IMR-90 (cell line): ENCODE data around the gene CAND2. TPM values are rescaled to one million over a fixed set of nuclear protein-coding genes. Genes with fewer than 3 reads are reported as not detected.

Source experiments
- ATAC-seq: fragments of 200-7000 bp; cut with Tn5 transposase; 2 replicates; pipeline ENCODE4 v1.9.1; 2020; ENCODE audit warnings: low read depth, mild to moderate bottlenecking, moderate library complexity
- BruUV-seq: library from RNA; stranded (reverse); fragments of 400-500 nt; replicated peaks from 2 replicates; lab custom pipeline; 2021; lab: Mats Ljungman, UMichigan
- CTCF ChIA-PET: fragments of 300-600 bp; formaldehyde crosslinking; extraction: SDS; loops from one replicate; lab custom pipeline; 2021; ENCODE audit warnings: antibody characterized with exemption; lab: Yijun Ruan, JAX
- POLR2A ChIA-PET: fragments of 300-600 bp; sonication (Branson Sonifier 250); formaldehyde crosslinking; loops from one replicate; lab custom pipeline; 2022; ENCODE audit warnings: antibody characterized with exemption; ENCODE audit not compliant: unreplicated experiment; lab: Charles Lee
- DNase-seq: peaks from one replicate; pipeline ENCODE4 v3.0.0; 2013
- H2AFZ ChIP-seq: replicated peaks from 2 replicates; pipeline ENCODE3; 2013; ENCODE audit warnings: low read length, mild to moderate bottlenecking; ENCODE audit not compliant: poor library complexity
- H2AK5ac ChIP-seq: 2 replicates; pipeline ENCODE4 v1.6.1; 2013; ENCODE audit warnings: low read depth, low read length, inconsistent platforms
- H2AK9ac ChIP-seq: replicated peaks from 2 replicates; pipeline ENCODE3; 2013; ENCODE audit warnings: mild to moderate bottlenecking, low read depth, low read length, moderate library complexity; ENCODE audit not compliant: poor library complexity
- H2BK120ac ChIP-seq: 2 replicates; pipeline ENCODE4 v1.6.1; 2013; ENCODE audit warnings: low read depth, low read length, inconsistent platforms
- H2BK15ac ChIP-seq: 3 replicates; pipeline ENCODE4 v1.6.1; 2013; ENCODE audit warnings: low read depth, low read length, inconsistent platforms
- H2BK20ac ChIP-seq: 2 replicates; pipeline ENCODE4 v1.6.1; 2013; ENCODE audit warnings: low read depth, mild to moderate bottlenecking, inconsistent platforms, low read length, moderate library complexity
- H2BK5ac ChIP-seq: 2 replicates; pipeline ENCODE4 v1.6.1; 2013; ENCODE audit warnings: mild to moderate bottlenecking, low read depth, low read length, inconsistent platforms; ENCODE audit not compliant: poor library complexity, severe bottlenecking
- H3K14ac ChIP-seq: replicated peaks from 2 replicates; pipeline ENCODE4 v1.6.1; 2013; ENCODE audit warnings: low read depth, low read length, inconsistent platforms
- H3K18ac ChIP-seq: 2 replicates; pipeline ENCODE4 v1.6.1; 2013; ENCODE audit warnings: low read depth, low read length, control low read depth
- H3K23ac ChIP-seq: 2 replicates; pipeline ENCODE4 v1.6.1; 2013; ENCODE audit warnings: low read depth, low read length, inconsistent platforms
- H3K27ac ChIP-seq: 2 replicates; pipeline ENCODE4 v1.5.1; 2013; ENCODE audit warnings: mild to moderate bottlenecking, control low read depth, low read length; ENCODE audit not compliant: insufficient read depth
- H3K27me3 ChIP-seq: 2 replicates; pipeline ENCODE4 v1.6.1; 2013; ENCODE audit warnings: low read length; ENCODE audit not compliant: control insufficient read depth, insufficient read depth
- H3K36me3 ChIP-seq: 2 replicates; pipeline ENCODE4 v1.6.1; 2013; ENCODE audit warnings: low read length, mixed read lengths; ENCODE audit not compliant: control insufficient read depth, insufficient read depth
- H3K4ac ChIP-seq: 2 replicates; pipeline ENCODE4 v1.6.1; 2013; ENCODE audit warnings: low read depth, low read length, inconsistent platforms
- H3K4me1 ChIP-seq: 2 replicates; pipeline ENCODE4 v1.6.1; 2013; ENCODE audit warnings: low read length, mixed read lengths; ENCODE audit not compliant: control insufficient read depth, insufficient read depth
- H3K4me2 ChIP-seq: 2 replicates; pipeline ENCODE4 v1.6.1; 2013; ENCODE audit warnings: low read depth, mild to moderate bottlenecking, control low read depth, low read length, moderate library complexity
- H3K4me3 ChIP-seq: 2 replicates; pipeline ENCODE4 v1.5.1; 2013; ENCODE audit warnings: low read depth, mild to moderate bottlenecking, control low read depth, low read length, moderate library complexity; ENCODE audit not compliant: insufficient read depth
- H3K56ac ChIP-seq: 2 replicates; pipeline ENCODE4 v1.6.1; 2013; ENCODE audit warnings: low read length, inconsistent platforms; ENCODE audit not compliant: insufficient read depth; ENCODE audit errors: extremely low read depth
- H3K79me1 ChIP-seq, 2 experiments: 2 replicates each; pipeline ENCODE4 v1.6.1; 2013; ENCODE audit warnings: low read length in 2 of 2, inconsistent platforms in 1 of 2, low read depth in 1 of 2
- H3K9ac ChIP-seq: 2 replicates; pipeline ENCODE4 v1.6.1; 2013; ENCODE audit warnings: low read depth, low read length, control low read depth
- H3K9me1 ChIP-seq: 2 replicates; pipeline ENCODE4 v1.6.1; 2013; ENCODE audit warnings: low read length, inconsistent platforms; ENCODE audit not compliant: insufficient read depth
- H3K9me3 ChIP-seq: 2 replicates; pipeline ENCODE4 v1.6.1; 2013; ENCODE audit warnings: low read length; ENCODE audit not compliant: control insufficient read depth, insufficient read depth
- H4K20me1 ChIP-seq: 2 replicates; pipeline ENCODE4 v1.6.1; 2013; ENCODE audit warnings: low read length, inconsistent platforms; ENCODE audit not compliant: insufficient read depth
- H4K5ac ChIP-seq: 2 replicates; pipeline ENCODE4 v1.6.1; 2013; ENCODE audit warnings: mild to moderate bottlenecking, low read depth, low read length, control low read depth
- H4K8ac ChIP-seq, 2 experiments: 2 replicates each; pipeline ENCODE4 v1.6.1; 2013; ENCODE audit warnings: low read depth in 2 of 2, low read length in 2 of 2, control low read depth in 1 of 2, inconsistent platforms in 1 of 2
- H4K91ac ChIP-seq: 2 replicates; pipeline ENCODE4 v1.6.1; 2013; ENCODE audit warnings: low read depth, low read length, inconsistent platforms; ENCODE audit not compliant: insufficient read depth
- CEBPB ChIP-seq: IDR thresholded peaks from 2 replicates; pipeline ENCODE4 v1.6.1; 2012; ENCODE audit warnings: low read depth, low read length, improper control_type of control experiment
- FOS ChIP-seq: fragments of 150-350 bp; IDR thresholded peaks from 2 replicates; pipeline ENCODE4 v1.6.1; 2016; ENCODE audit warnings: low read depth, low read length
- MAFK ChIP-seq: IDR thresholded peaks from 2 replicates; pipeline ENCODE4 v1.6.1; 2012; ENCODE audit warnings: low read depth, low read length, improper control_type of control experiment
- NFE2L2 ChIP-seq: fragments of 150-350 bp; IDR thresholded peaks from 2 replicates; pipeline ENCODE4 v1.6.1; 2016; ENCODE audit warnings: low read depth, mild to moderate bottlenecking, low read length
- RAD21 ChIP-seq: IDR thresholded peaks from 2 replicates; pipeline ENCODE4 v1.6.1; 2012; ENCODE audit warnings: low read length, improper control_type of control experiment
- RCOR1 ChIP-seq: IDR thresholded peaks from 2 replicates; pipeline ENCODE4 v1.6.1; 2012; ENCODE audit warnings: mild to moderate bottlenecking, low read length, improper control_type of control experiment; ENCODE audit not compliant: insufficient replicate concordance
- SMC3 ChIP-seq: fragments of 150-350 bp; IDR thresholded peaks from 2 replicates; pipeline ENCODE4 v1.6.1; 2016; ENCODE audit warnings: low read depth, mild to moderate bottlenecking, antibody characterized with exemption, low read length, moderate library complexity
- WGBS, 2 experiments: methylation state at CpG; one replicate each; pipeline versions ENCODE4 v1.1.5 to v1.1.7; 2013; ENCODE audit warnings: missing lambda C conversion rate in 2 of 2; ENCODE audit not compliant: insufficient read length in 1 of 2; ENCODE audit errors: extremely low coverage in 2 of 2; 5-methylcytosine and 5-hydroxymethylcytosine counted together
- dilution Hi-C: fragments of 300-500 bp; cut with HindIII; formaldehyde crosslinking; loops from one replicate; pipeline ENCODE4 v1.14.3; 2018; ENCODE audit warnings: low sequenced_read_pairs; ENCODE audit not compliant: unreplicated experiment
- in situ Hi-C: fragments of 300-500 bp; cut with MboI; formaldehyde crosslinking; loops from 3 replicates; pipeline ENCODE4 v1.14.3; 2019; ENCODE audit warnings: low sequenced_read_pairs, inconsistent platforms, mixed read lengths
- intact Hi-C: fragments of 100-400 bp; cut with micrococcal nuclease; formaldehyde crosslinking; loops from 2 replicates; pipeline ENCODE4 v1.10.0; 2022
- polyA plus RNA-seq, 3 experiments: library from polyadenylated mRNA; depleted of rRNA; stranded (reverse); fragments of >200 nt; gene quantifications; 2 replicates each; pipeline ENCODE4 v1.2.3, GENCODE V29; 2012; ENCODE audit warnings: low replicate concordance in 1 of 3
- total RNA-seq: library from RNA; depleted of rRNA; stranded (reverse); fragments of >200 nt; gene quantifications from 2 replicates; pipeline ENCODE4 v1.2.3, GENCODE V29; 2012
- TF ChIP-seq, protein P1 (sequence below): fragments of 150-350 bp; IDR thresholded peaks from 2 replicates; pipeline ENCODE4 v1.6.1; 2016; ENCODE audit warnings: low read depth, mild to moderate bottlenecking, low read length, moderate library complexity, borderline replicate concordance

Gene CAND2
- total and polyA plus RNA-seq, 2 of the 4 experiments (the other 2 are of a cell fraction): 2.9 to 4.9 TPM

GRCh38 chr3:12877040-12877439, 80.6 kb downstream of the CAND2 start:
- Histone ChIP-seq H3K9me3 (no peaks in the 10 kb centered on the region), H4K20me1 (no peaks in the 10 kb centered on the region), H3K36me3 (no peaks in the 10 kb centered on the region), H4K91ac (no peak overlapping the region), H3K79me1 (no peaks in the 10 kb centered on the region), H3K4me2 (no peak overlapping the region), H3K4me3 (no peak overlapping the region), H2AK5ac (no peak overlapping the region), H3K9me1 (no peaks in the 10 kb centered on the region), H3K4me1 (no peaks in the 10 kb centered on the region), H4K8ac (no peak overlapping the region), H2BK5ac (no peak overlapping the region), H4K5ac (no peak overlapping the region), H2BK15ac (no peak overlapping the region), H3K27me3 (peaks cover 36% of the 10 kb centered on the region), H3K9ac (no peak overlapping the region), H3K18ac (no peak overlapping the region), H2AK9ac (no peak overlapping the region), H2BK20ac (no peak overlapping the region), H3K14ac (no peak overlapping the region), H2BK120ac (no peak overlapping the region), H3K56ac (no peak overlapping the region), H3K27ac (no peak overlapping the region), H3K4ac (no peak overlapping the region), H3K23ac (no peak overlapping the region), H2AFZ (no peak overlapping the region)
- no TSS peak for BruUV-seq
- intact Hi-C loops: no loop called here
- DNase-seq: no peak
- in situ Hi-C loops: loop anchor here (25.0 kb wide), 1 partner anchor 740 kb away; no protein-coding TSS in a partner anchor
- dilution Hi-C loops: no loop called here
- ChIA-PET POLR2A (no interaction called here), CTCF (no interaction called here)
- TF ChIP-seq CEBPB (no peak), RAD21 (no peak), FOS (no peak), NFE2L2 (no peak), SMC3 (no peak), RCOR1 (no peak), MAFK (no peak)
- TF ChIP-seq, protein P1, sequence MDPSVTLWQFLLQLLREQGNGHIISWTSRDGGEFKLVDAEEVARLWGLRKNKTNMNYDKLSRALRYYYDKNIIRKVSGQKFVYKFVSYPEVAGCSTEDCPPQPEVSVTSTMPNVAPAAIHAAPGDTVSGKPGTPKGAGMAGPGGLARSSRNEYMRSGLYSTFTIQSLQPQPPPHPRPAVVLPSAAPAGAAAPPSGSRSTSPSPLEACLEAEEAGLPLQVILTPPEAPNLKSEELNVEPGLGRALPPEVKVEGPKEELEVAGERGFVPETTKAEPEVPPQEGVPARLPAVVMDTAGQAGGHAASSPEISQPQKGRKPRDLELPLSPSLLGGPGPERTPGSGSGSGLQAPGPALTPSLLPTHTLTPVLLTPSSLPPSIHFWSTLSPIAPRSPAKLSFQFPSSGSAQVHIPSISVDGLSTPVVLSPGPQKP: no peak
- no CpG with 5 or more reads among the region's 7 CpGs for WGBS, 2 experiments
- ATAC-seq: no peak
